Lower leg skin (tissue), 3 donors: Measurements from ENCODE around the gene CD151.

Source experiments
- CTCF ChIP-seq, 3 donors: fragments of 450-650 bp; IDR thresholded peaks; one replicate each; pipeline ENCODE4 v1.5.1; 2016; ENCODE audit warnings: antibody characterized with exemption in 3 of 3, mild to moderate bottlenecking in 3 of 3, moderate library complexity in 2 of 3
- POLR2A ChIP-seq, 2 donors: fragments of 450-650 bp; IDR thresholded peaks; one replicate each; pipeline ENCODE4 v1.6.1; 2016 to 2017; ENCODE audit warnings: antibody characterized with exemption in 2 of 2, mild to moderate bottlenecking in 1 of 2, moderate library complexity in 1 of 2

- no peak for TF ChIP-seq CTCF (IDR thresholded peaks at IDR 0.05)
- no peak for TF ChIP-seq POLR2A (IDR thresholded peaks at IDR 0.05)
These were observed 41.8 kb upstream of the CD151 start for GRCh38 chr11:790721-791564.
